ENCODE measurements around the gene PRR36.
"Not testable (repeated sequence)": the region's sequence is repeated elsewhere in the genome, so short reads cannot be mapped to it uniquely, and the experiment has no call there.

PRR36 gene

DNA sequence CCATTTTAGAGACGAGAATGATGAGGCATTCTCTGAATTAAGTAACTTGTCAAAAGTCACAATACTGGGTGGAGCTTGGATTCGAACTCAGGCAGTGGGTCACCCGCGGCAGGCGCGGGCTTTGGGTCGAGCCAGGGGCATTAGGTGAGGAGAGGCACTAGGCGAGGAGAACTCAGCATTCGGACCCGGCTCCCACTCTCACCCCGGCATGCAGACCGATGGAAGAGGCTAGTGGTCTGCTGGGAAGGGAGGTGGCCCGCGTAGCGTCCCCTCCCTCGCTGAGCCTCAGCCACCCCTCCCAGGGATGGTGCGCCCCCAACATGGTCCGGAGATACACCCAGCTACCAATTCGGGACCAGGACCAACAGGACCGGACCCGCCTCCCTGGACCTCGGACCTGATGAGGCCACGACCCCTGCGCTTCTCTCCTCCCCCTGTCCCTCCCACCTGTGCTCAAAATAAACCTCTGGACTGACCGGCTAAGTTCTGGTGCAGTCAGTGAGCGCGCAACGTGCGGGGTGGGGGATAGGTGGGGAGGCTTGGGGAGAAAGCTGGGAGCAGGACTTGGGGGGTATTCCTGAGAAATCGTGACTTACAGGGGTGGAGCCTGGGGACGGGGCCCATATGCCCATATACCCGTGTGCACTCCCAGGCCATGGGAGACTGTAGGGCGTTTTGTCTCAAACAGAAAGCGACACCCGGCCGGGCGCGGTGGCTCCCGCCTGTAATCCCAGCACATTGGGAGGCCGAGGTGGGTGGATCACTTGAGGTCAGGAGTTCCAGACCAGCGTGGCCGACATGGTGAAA lies 44.6 kb upstream of the PRR36 start:
- H3K27ac ChIP-seq (ENCODE audit: insufficient read depth, low read length, poor library complexity, severe bottlenecking) = no peak overlapping the region
- no peaks in the 10 kb centered on the region for H3K9me3 ChIP-seq (ENCODE audit: control insufficient read depth, low read length)
- H3K27me3 ChIP-seq (replicated peaks; ENCODE audit: control insufficient read depth, insufficient read depth, low read length, poor library complexity, severe bottlenecking) = peaks cover 31% of the 10 kb centered on the region
- H3K4me1 ChIP-seq (ENCODE audit: control insufficient read depth, insufficient read depth, low read length, poor library complexity, severe bottlenecking) = peaks cover 43% of the 10 kb centered on the region
- H3K36me3 ChIP-seq (ENCODE audit: control insufficient read depth, insufficient read depth, low read length) = peaks cover 15% of the 10 kb centered on the region
- H3K4me3 ChIP-seq (ENCODE audit: insufficient read depth, low read depth, low read length, poor library complexity, severe bottlenecking) = no peak overlapping the region
- DNase-seq = no peak

DNA sequence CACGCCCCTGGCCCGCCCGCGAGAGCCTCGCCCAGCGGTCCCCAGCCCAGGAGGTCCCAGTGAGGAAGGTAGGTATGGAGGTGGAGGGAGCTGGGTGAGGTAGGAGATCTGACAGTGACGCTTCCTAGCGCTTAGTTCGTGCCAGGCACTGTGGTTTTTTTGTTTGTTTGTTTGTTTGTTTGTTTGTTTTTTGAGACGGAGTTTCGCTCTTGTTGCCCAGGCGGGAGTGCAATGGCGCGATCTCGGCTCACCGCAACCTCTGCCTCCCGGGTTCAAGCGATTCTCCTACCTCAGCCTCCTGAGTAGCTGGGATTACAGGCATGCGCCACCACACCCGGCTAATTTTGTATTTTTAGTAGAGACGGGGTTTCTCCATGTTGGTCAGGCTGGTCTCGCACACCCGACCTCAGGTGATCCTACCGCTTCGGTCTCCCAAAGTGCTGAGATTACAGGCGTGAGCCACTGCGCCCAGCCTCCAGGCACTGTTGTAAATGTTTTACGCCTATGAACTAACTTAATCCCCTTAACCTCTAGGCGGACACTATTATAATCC lies 43.9 kb upstream of the PRR36 start:
- DNase-seq = not testable (repeated sequence)
- peak overlapping the region; percentile 40 for H3K4me3 ChIP-seq (ENCODE audit: insufficient read depth, low read depth, low read length, poor library complexity, severe bottlenecking)

GRCh38 chr19:7917267-7918061 lies 43.3 kb upstream of the PRR36 start:
- Histone ChIP-seq H3K27ac (ENCODE audit: insufficient read depth, low read length, poor library complexity, severe bottlenecking) (no peak overlapping the region), H3K4me3 (ENCODE audit: insufficient read depth, low read depth, low read length, poor library complexity, severe bottlenecking) (peak overlapping the region; percentile 40), H3K9me3 (ENCODE audit: control insufficient read depth, low read length) (no peaks in the 10 kb centered on the region), H3K36me3 (ENCODE audit: control insufficient read depth, insufficient read depth, low read length) (peaks cover 12% of the 10 kb centered on the region), H3K27me3 (replicated peaks; ENCODE audit: control insufficient read depth, insufficient read depth, low read length, poor library complexity, severe bottlenecking) (peaks cover 31% of the 10 kb centered on the region), H3K4me1 (ENCODE audit: control insufficient read depth, insufficient read depth, low read length, poor library complexity, severe bottlenecking) (peaks cover 43% of the 10 kb centered on the region)
- DNase-seq = peak in 1 of 3 donors; percentile 39

More for the DNA sequence above, 43.9 kb upstream of the PRR36 start:
- H3K36me3 ChIP-seq (ENCODE audit: control insufficient read depth, insufficient read depth, low read length) = peaks cover 13% of the 10 kb centered on the region
- not testable (repeated sequence) for H3K27ac ChIP-seq (ENCODE audit: insufficient read depth, low read length, poor library complexity, severe bottlenecking); H3K9me3 ChIP-seq (ENCODE audit: control insufficient read depth, low read length)
- peaks cover 43% of the 10 kb centered on the region for H3K4me1 ChIP-seq (ENCODE audit: control insufficient read depth, insufficient read depth, low read length, poor library complexity, severe bottlenecking)
- H3K27me3 ChIP-seq (replicated peaks; ENCODE audit: control insufficient read depth, insufficient read depth, low read length, poor library complexity, severe bottlenecking) = peaks cover 31% of the 10 kb centered on the region

DNA sequence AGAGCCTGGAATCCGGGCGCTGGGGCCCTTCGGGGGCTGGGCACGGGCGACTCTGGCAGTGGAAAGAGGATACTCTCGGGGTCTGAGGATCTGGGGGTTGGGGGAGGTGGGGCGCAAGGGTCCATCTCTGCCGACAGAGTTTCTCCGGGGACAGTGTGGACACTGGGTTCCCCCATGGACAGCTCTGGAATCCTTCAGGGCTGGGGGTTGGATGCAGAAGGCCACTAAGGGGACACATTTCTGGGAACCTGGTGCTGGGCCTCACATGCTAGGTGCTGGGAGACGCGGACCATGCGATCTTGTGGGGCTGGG lies 42.7 kb upstream of the PRR36 start:
- Histone ChIP-seq H3K27me3 (replicated peaks; ENCODE audit: control insufficient read depth, insufficient read depth, low read length, poor library complexity, severe bottlenecking) (peaks cover 31% of the 10 kb centered on the region), H3K4me1 (ENCODE audit: control insufficient read depth, insufficient read depth, low read length, poor library complexity, severe bottlenecking) (peaks cover 42% of the 10 kb centered on the region), H3K36me3 (ENCODE audit: control insufficient read depth, insufficient read depth, low read length) (peaks cover 11% of the 10 kb centered on the region), H3K4me3 (ENCODE audit: insufficient read depth, low read depth, low read length, poor library complexity, severe bottlenecking) (peak overlapping the region; percentile 40), H3K9me3 (ENCODE audit: control insufficient read depth, low read length) (no peaks in the 10 kb centered on the region), H3K27ac (ENCODE audit: insufficient read depth, low read length, poor library complexity, severe bottlenecking) (no peak overlapping the region)
- no peak for DNase-seq

DNA sequence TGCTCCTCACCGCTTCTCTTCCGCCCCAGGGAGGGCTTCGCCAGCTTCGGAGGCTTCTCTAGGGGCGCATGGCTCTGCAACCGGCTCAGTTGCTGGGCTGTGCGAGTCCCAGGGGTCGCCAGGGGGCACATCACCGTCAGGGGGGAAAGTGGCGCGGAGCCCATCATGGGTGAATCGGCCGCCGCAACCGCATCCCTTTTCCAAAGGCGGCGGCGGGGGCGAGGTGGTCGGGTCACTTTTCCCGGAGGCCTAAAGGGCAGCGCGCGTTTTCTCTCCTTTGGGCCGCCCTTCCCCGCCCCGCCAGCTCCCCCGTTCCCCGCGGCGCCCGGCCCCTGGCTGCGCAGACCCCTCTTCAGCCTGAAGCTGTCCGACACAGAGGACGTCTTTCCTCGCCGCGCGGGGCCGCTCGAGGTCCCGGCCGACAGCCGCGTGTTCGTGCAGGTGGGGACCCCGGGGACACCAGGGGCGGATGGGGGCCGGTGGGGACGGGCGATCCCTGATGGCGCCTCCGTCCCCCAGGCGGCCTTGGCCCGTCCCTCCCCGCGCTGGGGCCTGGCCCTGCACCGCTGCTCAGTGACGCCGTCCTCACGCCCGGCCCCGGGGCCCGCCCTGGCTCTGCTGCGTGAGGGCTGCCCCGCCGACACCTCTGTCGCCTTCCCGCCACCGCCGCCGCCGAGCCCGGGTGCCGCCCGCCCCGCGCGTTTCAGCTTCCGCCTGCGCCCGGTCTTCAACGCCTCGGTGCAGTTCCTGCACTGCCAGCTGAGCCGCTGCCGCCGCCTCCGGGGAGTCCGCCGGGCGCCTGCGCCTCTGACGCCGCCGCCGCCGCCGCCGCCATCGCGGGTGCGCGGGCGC lies 42.1 kb upstream of the PRR36 start:
- H3K4me3 ChIP-seq (ENCODE audit: insufficient read depth, low read depth, low read length, poor library complexity, severe bottlenecking) = peak overlapping the region; percentile 50
- H3K27me3 ChIP-seq (replicated peaks; ENCODE audit: control insufficient read depth, insufficient read depth, low read length, poor library complexity, severe bottlenecking) = peaks cover 31% of the 10 kb centered on the region
- peak; percentile 38 to 53 (median 49) for DNase-seq
- peaks cover 17% of the 10 kb centered on the region for H3K36me3 ChIP-seq (ENCODE audit: control insufficient read depth, insufficient read depth, low read length)
- H3K27ac ChIP-seq (ENCODE audit: insufficient read depth, low read length, poor library complexity, severe bottlenecking) = no peak overlapping the region
- H3K9me3 ChIP-seq (ENCODE audit: control insufficient read depth, low read length) = no peaks in the 10 kb centered on the region
- H3K4me1 ChIP-seq (ENCODE audit: control insufficient read depth, insufficient read depth, low read length, poor library complexity, severe bottlenecking) = peaks cover 36% of the 10 kb centered on the region

- DNase-seq = no peak
- H3K4me1 ChIP-seq (ENCODE audit: control insufficient read depth, insufficient read depth, low read length, poor library complexity, severe bottlenecking) = peaks cover 31% of the 10 kb centered on the region
- H3K4me3 ChIP-seq (ENCODE audit: insufficient read depth, low read depth, low read length, poor library complexity, severe bottlenecking) = peak overlapping the region; percentile 50
- H3K36me3 ChIP-seq (ENCODE audit: control insufficient read depth, insufficient read depth, low read length) = peaks cover 25% of the 10 kb centered on the region
- no peak overlapping the region for H3K27ac ChIP-seq (ENCODE audit: insufficient read depth, low read length, poor library complexity, severe bottlenecking)
- peaks cover 31% of the 10 kb centered on the region for H3K27me3 ChIP-seq (replicated peaks; ENCODE audit: control insufficient read depth, insufficient read depth, low read length, poor library complexity, severe bottlenecking)
- H3K9me3 ChIP-seq (ENCODE audit: control insufficient read depth, low read length) = no peaks in the 10 kb centered on the region
These were observed 41.3 kb upstream of the PRR36 start for GRCh38 chr19:7915250-7916102.

DNA sequence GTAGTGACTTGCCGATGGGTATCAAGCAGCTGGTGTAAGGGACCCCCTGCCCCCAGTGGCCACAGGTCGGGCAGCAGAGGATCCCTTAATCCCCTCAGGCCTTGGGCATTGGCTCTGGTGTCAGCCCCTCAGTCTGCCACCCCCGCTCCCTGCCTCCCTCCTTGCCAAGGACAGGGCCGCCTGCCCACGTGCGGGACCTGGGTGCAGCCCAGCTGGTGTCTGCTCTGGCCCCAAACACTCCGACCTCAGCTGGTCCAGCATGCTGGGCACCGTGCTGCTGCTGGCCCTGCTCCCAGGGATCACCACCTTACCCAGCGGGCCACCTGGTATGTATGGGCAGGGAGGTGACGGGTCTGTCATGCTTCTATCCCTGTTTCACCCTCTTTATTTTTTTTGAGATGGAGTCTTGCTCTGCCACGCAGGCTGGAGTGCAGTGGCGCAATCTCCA lies 40.4 kb upstream of the PRR36 start, which contains the start of gene TGFBR3L:
Gene TGFBR3L, plus strand, starts transcription at position 233 of the 448 bp plus-strand sequence.
- Histone ChIP-seq H3K36me3 (ENCODE audit: control insufficient read depth, insufficient read depth, low read length) (peaks cover 34% of the 10 kb centered on the region), H3K9me3 (ENCODE audit: control insufficient read depth, low read length) (no peaks in the 10 kb centered on the region), H3K4me3 (ENCODE audit: insufficient read depth, low read depth, low read length, poor library complexity, severe bottlenecking) (no peak within 1 kb of the TSS), H3K4me1 (ENCODE audit: control insufficient read depth, insufficient read depth, low read length, poor library complexity, severe bottlenecking) (peaks cover 26% of the 10 kb centered on the region), H3K27ac (ENCODE audit: insufficient read depth, low read length, poor library complexity, severe bottlenecking) (no peak within 1 kb of the TSS), H3K27me3 (replicated peaks; ENCODE audit: control insufficient read depth, insufficient read depth, low read length, poor library complexity, severe bottlenecking) (peaks cover 31% of the 10 kb centered on the region)
- DNase-seq = no peak

GRCh38 chr19:7914099-7914498 lies 39.9 kb upstream of the PRR36 start:
- DNase-seq = no peak
- Histone ChIP-seq H3K27ac (ENCODE audit: insufficient read depth, low read length, poor library complexity, severe bottlenecking) (no peak overlapping the region), H3K36me3 (ENCODE audit: control insufficient read depth, insufficient read depth, low read length) (peaks cover 39% of the 10 kb centered on the region), H3K4me1 (ENCODE audit: control insufficient read depth, insufficient read depth, low read length, poor library complexity, severe bottlenecking) (peaks cover 25% of the 10 kb centered on the region), H3K9me3 (ENCODE audit: control insufficient read depth, low read length) (no peaks in the 10 kb centered on the region), H3K4me3 (ENCODE audit: insufficient read depth, low read depth, low read length, poor library complexity, severe bottlenecking) (no peak overlapping the region), H3K27me3 (replicated peaks; ENCODE audit: control insufficient read depth, insufficient read depth, low read length, poor library complexity, severe bottlenecking) (peaks cover 29% of the 10 kb centered on the region)

DNA sequence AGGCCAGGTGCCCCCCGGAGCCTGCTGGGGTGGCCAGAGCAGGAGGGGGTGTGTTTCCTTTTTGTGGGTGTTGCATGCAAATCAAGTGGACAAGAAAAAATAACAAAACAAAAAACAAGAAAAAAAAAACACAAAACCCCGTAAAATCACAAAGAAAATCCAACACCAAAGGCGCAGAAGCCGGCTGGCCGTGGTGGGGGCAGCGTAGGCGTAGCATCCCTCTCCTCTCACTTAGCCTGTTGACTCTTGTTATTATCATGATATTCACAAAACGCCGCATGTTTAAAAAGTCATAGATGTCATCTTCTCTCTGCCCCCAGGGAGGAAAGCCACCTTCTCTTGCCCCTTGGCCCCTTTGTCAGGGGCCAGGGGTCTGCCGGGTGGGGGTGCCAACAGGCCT lies 39.5 kb upstream of the PRR36 start:
- peaks cover 25% of the 10 kb centered on the region for H3K4me1 ChIP-seq (ENCODE audit: control insufficient read depth, insufficient read depth, low read length, poor library complexity, severe bottlenecking)

More for the DNA sequence above, 39.5 kb upstream of the PRR36 start:
- DNase-seq = no peak
- Histone ChIP-seq H3K9me3 (ENCODE audit: control insufficient read depth, low read length) (no peaks in the 10 kb centered on the region), H3K36me3 (ENCODE audit: control insufficient read depth, insufficient read depth, low read length) (peaks cover 43% of the 10 kb centered on the region), H3K27ac (ENCODE audit: insufficient read depth, low read length, poor library complexity, severe bottlenecking) (no peak overlapping the region), H3K27me3 (replicated peaks; ENCODE audit: control insufficient read depth, insufficient read depth, low read length, poor library complexity, severe bottlenecking) (peaks cover 25% of the 10 kb centered on the region), H3K4me3 (ENCODE audit: insufficient read depth, low read depth, low read length, poor library complexity, severe bottlenecking) (no peak overlapping the region)

Measured in effector memory CD4-positive, alpha-beta T cell (primary cell).